Mesenchymal stem cell (in vitro differentiated cells and primary cell): ENCODE data around the gene RPS15A.
"Not testable (repeated sequence)": the region's sequence is repeated elsewhere in the genome, so short reads cannot be mapped to it uniquely, and the experiment has no call there.

Experiments
- DNase-seq: peaks from one replicate; pipeline ENCODE4 v3.0.0-alpha.2; 2013
- H2AFZ ChIP-seq: one replicate; pipeline ENCODE4 v1.6.1; 2013; ENCODE audit warnings: low read depth, mild to moderate bottlenecking, control low read depth, inconsistent platforms, low read length, moderate library complexity
- H2AK5ac ChIP-seq: 2 replicates; pipeline ENCODE4 v1.6.1; 2013; ENCODE audit warnings: low read length, moderate library complexity, mild to moderate bottlenecking, inconsistent platforms; ENCODE audit not compliant: severe bottlenecking
- H2BK120ac ChIP-seq: one replicate; pipeline ENCODE4 v1.6.1; 2013; ENCODE audit warnings: low read depth, mild to moderate bottlenecking, inconsistent platforms, low read length, moderate library complexity
- H2BK12ac ChIP-seq, 2 experiments: one replicate each; pipeline ENCODE4 v1.6.1; 2013; ENCODE audit warnings: inconsistent platforms in 2 of 2, low read length in 2 of 2, mild to moderate bottlenecking in 2 of 2, moderate library complexity in 2 of 2, control low read depth in 1 of 2
- H2BK15ac ChIP-seq: one replicate; pipeline ENCODE4 v1.6.1; 2013; ENCODE audit warnings: mild to moderate bottlenecking, low read depth, inconsistent platforms; ENCODE audit not compliant: poor library complexity, severe bottlenecking
- H2BK5ac ChIP-seq: 2 replicates; pipeline ENCODE4 v1.6.1; 2013; ENCODE audit warnings: low read depth, mild to moderate bottlenecking, low read length, control low read depth, inconsistent platforms; ENCODE audit not compliant: poor library complexity, severe bottlenecking
- H3K14ac ChIP-seq, 2 experiments: one replicate each; pipeline ENCODE4 v1.6.1; 2013; ENCODE audit warnings: inconsistent platforms in 2 of 2, low read length in 2 of 2, control low read depth in 1 of 2, mild to moderate bottlenecking in 1 of 2, moderate library complexity in 1 of 2
- H3K18ac ChIP-seq, 2 experiments: one replicate each; pipeline ENCODE4 v1.6.1; 2013; ENCODE audit warnings: inconsistent platforms in 2 of 2, low read length in 2 of 2, control low read depth in 1 of 2, low read depth in 1 of 2, mild to moderate bottlenecking in 1 of 2
- H3K23ac ChIP-seq, 2 experiments: one replicate each; pipeline ENCODE4 v1.6.1; 2013; ENCODE audit warnings: inconsistent platforms in 2 of 2, low read length in 2 of 2, mild to moderate bottlenecking in 2 of 2, moderate library complexity in 2 of 2, control low read depth in 1 of 2
- H3K27ac ChIP-seq: 2 replicates; pipeline ENCODE4 v1.5.1; 2013; ENCODE audit warnings: mild to moderate bottlenecking, moderate library complexity, low read length, control low read depth, inconsistent platforms; ENCODE audit not compliant: poor library complexity, severe bottlenecking
- H3K27me3 ChIP-seq, 2 experiments: 2 replicates each; pipeline versions ENCODE4 v1.6.1 to v1.7.0; 2013; ENCODE audit warnings: low read length in 2 of 2, mild to moderate bottlenecking in 2 of 2, moderate library complexity in 2 of 2, control low read depth in 1 of 2, inconsistent platforms in 1 of 2; ENCODE audit not compliant: control insufficient read depth in 1 of 2, insufficient read depth in 1 of 2
- H3K36me3 ChIP-seq, 2 experiments: 2 replicates each; pipeline versions ENCODE4 v1.6.1 to v1.7.0; 2013; ENCODE audit warnings: low read length in 2 of 2, control low read depth in 1 of 2, inconsistent platforms in 1 of 2, low read depth in 1 of 2, mild to moderate bottlenecking in 1 of 2; ENCODE audit not compliant: insufficient read depth in 2 of 2, control insufficient read depth in 1 of 2
- H3K4ac ChIP-seq, 2 experiments: one replicate each; pipeline ENCODE4 v1.6.1; 2013; ENCODE audit warnings: inconsistent platforms in 2 of 2, low read length in 2 of 2, mild to moderate bottlenecking in 2 of 2, moderate library complexity in 2 of 2, control low read depth in 1 of 2, low read depth in 1 of 2
- H3K4me1 ChIP-seq: 2 replicates; pipeline ENCODE4 v1.6.1; 2013; ENCODE audit warnings: low read depth, low read length, control low read depth; ENCODE audit not compliant: control insufficient read depth, insufficient read depth
- H3K4me2 ChIP-seq: 2 replicates; pipeline ENCODE4 v1.6.1; 2013; ENCODE audit warnings: low read length, mild to moderate bottlenecking, inconsistent platforms; ENCODE audit not compliant: poor library complexity, severe bottlenecking
- H3K4me3 ChIP-seq, 2 experiments: 2 replicates each; pipeline versions ENCODE4 v1.5.1 to v1.7.0; 2013; ENCODE audit warnings: low read length in 2 of 2, mild to moderate bottlenecking in 2 of 2, control low read depth in 1 of 2, low read depth in 1 of 2; ENCODE audit not compliant: insufficient read depth in 1 of 2
- H3K79me1 ChIP-seq: replicated peaks from 2 replicates; pipeline ENCODE4 v1.6.1; 2013; ENCODE audit warnings: mild to moderate bottlenecking, control low read depth, low read length, inconsistent platforms; ENCODE audit not compliant: poor library complexity, severe bottlenecking
- H3K9ac ChIP-seq: 2 replicates; pipeline ENCODE4 v1.7.0; 2013; ENCODE audit warnings: mild to moderate bottlenecking, low read length, moderate library complexity
- H3K9me3 ChIP-seq: 2 replicates; pipeline ENCODE4 v1.7.0; 2013; ENCODE audit warnings: mild to moderate bottlenecking, low read length; ENCODE audit not compliant: control insufficient read depth
- H4K8ac ChIP-seq: one replicate; pipeline ENCODE4 v1.6.1; 2013; ENCODE audit warnings: inconsistent platforms, mild to moderate bottlenecking, low read length, moderate library complexity
- H4K91ac ChIP-seq: one replicate; pipeline ENCODE4 v1.6.1; 2013; ENCODE audit warnings: mild to moderate bottlenecking, low read length, inconsistent platforms
- WGBS: methylation state at CpG from one replicate; pipeline ENCODE4 v1.1.7; 2013; ENCODE audit warnings: mixed read lengths; 5-methylcytosine and 5-hydroxymethylcytosine counted together

RPS15A gene

DNA sequence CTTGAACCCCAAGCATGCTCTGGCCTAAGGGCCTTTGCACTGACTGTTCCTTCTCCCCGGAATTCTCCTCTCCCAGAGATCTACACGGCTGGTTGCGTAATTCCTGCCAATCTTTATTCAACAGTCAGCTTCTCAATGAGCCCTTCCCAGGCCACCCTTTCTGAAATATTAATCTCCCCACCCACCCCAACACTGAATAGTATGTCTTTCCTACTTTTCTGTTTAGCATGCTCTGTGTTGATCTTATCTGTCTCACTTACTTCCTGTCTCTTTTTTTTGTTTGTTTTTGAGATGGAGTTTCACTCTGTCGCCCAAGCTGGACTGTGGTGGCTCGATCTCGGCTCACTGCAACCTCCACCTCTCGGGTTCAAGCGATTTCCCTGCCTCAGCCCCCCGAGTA lies 33.5 kb downstream of the RPS15A start:
- H3K18ac ChIP-seq, H2AK5ac ChIP-seq, H4K91ac ChIP-seq, H3K4me2 ChIP-seq, H3K36me3 ChIP-seq, H3K9ac ChIP-seq, H3K14ac ChIP-seq, H2BK12ac ChIP-seq, DNase-seq, H2BK120ac ChIP-seq, H3K4me3 ChIP-seq, H3K27ac ChIP-seq, H2AFZ ChIP-seq, H3K4me1 ChIP-seq, H3K27me3 ChIP-seq, H3K4ac ChIP-seq, H3K23ac ChIP-seq, H3K79me1 ChIP-seq, H4K8ac ChIP-seq, H2BK15ac ChIP-seq, H2BK5ac ChIP-seq, H3K9me3 ChIP-seq: not testable (repeated sequence)
- 76% methylated on average over 7 of the region's 9 CpGs for WGBS

- H3K4ac ChIP-seq, H3K79me1 ChIP-seq, H2BK15ac ChIP-seq, H3K27ac ChIP-seq, H3K9ac ChIP-seq, H3K9me3 ChIP-seq, DNase-seq, H3K18ac ChIP-seq, H2BK5ac ChIP-seq, H2BK120ac ChIP-seq, H2AFZ ChIP-seq, H2AK5ac ChIP-seq, H4K91ac ChIP-seq, H2BK12ac ChIP-seq, H3K36me3 ChIP-seq, H3K4me3 ChIP-seq, H3K4me1 ChIP-seq, H3K14ac ChIP-seq, H4K8ac ChIP-seq, H3K4me2 ChIP-seq, H3K27me3 ChIP-seq, H3K23ac ChIP-seq: not testable (repeated sequence)
- no CpG with 5 or more reads among the region's 8 CpGs for WGBS
Measured at GRCh38 chr16:18742870-18743269, 47.3 kb downstream of the RPS15A start.

GRCh38 chr16:18740027-18740426 lies 50.1 kb downstream of the RPS15A start:
- not testable (repeated sequence) for H3K4me2 ChIP-seq, H3K27ac ChIP-seq, H3K4ac ChIP-seq, H3K27me3 ChIP-seq, DNase-seq, H3K9me3 ChIP-seq, H3K4me3 ChIP-seq, H3K9ac ChIP-seq, H3K14ac ChIP-seq, H2BK5ac ChIP-seq, H2BK15ac ChIP-seq, H3K23ac ChIP-seq, H2AK5ac ChIP-seq, H3K79me1 ChIP-seq, H4K91ac ChIP-seq, H4K8ac ChIP-seq, H3K36me3 ChIP-seq, H2BK120ac ChIP-seq, H3K4me1 ChIP-seq, H2AFZ ChIP-seq, H2BK12ac ChIP-seq, H3K18ac ChIP-seq
- no CpG with 5 or more reads among the region's 3 CpGs for WGBS

- H2BK15ac ChIP-seq, H3K27me3 ChIP-seq, H3K14ac ChIP-seq, H3K9ac ChIP-seq, H3K18ac ChIP-seq, H4K91ac ChIP-seq, H4K8ac ChIP-seq, H2BK12ac ChIP-seq, H3K4me2 ChIP-seq, H3K23ac ChIP-seq, H3K27ac ChIP-seq, H3K4me3 ChIP-seq, H3K36me3 ChIP-seq, H3K4me1 ChIP-seq, H3K9me3 ChIP-seq, H2AK5ac ChIP-seq, H2BK120ac ChIP-seq, H3K4ac ChIP-seq, H3K79me1 ChIP-seq, H2BK5ac ChIP-seq, H2AFZ ChIP-seq, DNase-seq: not testable (repeated sequence)
- WGBS = no CpG with 5 or more reads among the region's 4 CpGs
Measured at GRCh38 chr16:18738768-18739167, 51.4 kb downstream of the RPS15A start.
